Fibroblast of gingiva (primary cell): ENCODE measurements around the gene PCSK5.
A peak's percentile ranks its signal among the peaks of the same experiment; 100 is the strongest.

ENCODE experiments used
- DNase-seq: peaks from one replicate; pipeline ENCODE4 v3.0.0-alpha.2; 2011; ENCODE audit warnings: low read depth

Gene PCSK5

DNA sequence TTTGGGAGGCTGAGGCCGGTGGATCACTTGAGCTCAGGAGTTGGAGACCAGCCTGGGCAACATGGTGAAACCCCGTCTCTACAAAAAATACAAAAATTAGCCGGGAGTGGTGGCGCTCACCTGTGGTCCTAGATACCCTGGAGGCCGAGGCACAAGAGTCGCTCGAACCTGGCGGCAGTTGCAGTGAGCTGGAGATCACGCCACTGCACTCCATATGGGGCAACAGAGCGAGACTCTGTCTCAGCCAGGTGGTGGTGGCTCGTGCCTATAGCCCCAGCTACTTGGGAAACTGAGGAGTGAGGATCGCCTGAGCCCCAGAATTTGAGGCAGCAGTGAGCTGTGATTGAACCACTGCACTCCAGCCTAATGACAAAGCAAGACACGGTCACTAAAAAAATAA lies 506.1 kb downstream of the PCSK5 start:
- no peak for DNase-seq

DNA sequence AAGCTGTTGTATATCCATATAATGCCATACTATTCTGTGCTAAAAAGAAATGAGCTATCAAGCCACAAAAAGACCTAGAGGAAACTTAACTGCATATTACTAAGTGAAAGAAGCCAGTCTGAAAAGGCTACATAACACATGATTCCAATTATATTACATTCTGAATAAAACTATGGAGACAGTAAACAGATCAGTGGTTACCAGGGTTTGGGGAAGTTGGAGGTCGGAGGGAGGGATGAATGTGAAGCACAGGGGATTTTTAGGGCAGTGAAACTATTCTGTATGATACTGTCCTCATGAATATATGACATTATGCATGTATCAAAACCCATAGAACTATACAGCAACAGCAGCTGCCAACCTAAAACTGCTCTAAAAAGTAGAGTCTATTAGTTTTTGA lies 509.4 kb downstream of the PCSK5 start:
- peak; percentile 37 for DNase-seq

DNA sequence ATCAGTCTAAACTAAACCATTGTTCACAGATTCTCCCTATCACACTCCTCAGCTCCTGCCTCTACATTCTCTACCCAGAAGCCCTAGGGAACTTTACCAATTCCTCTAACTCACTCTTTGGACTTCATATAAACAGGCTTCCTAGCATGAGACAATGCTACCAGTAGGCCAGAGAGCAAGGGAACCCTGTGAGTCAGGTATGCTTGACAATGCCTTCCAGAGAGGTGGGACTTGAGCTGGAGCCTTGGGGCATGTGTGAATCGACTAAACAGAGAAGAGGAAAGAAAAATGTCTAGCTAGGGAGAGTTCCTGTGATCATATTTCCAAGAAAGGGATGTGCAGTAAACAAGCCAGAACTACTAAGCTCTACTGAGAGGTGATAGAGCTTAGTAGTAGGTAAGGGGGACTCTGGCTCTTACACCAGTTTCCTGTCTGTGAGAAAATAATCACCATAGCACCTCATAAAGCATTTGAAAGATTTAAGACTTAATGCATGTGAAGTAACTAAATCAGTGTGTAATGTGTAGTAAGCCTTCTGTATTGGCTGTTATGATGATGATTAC lies 510.1 kb downstream of the PCSK5 start:
- no peak for DNase-seq

DNA sequence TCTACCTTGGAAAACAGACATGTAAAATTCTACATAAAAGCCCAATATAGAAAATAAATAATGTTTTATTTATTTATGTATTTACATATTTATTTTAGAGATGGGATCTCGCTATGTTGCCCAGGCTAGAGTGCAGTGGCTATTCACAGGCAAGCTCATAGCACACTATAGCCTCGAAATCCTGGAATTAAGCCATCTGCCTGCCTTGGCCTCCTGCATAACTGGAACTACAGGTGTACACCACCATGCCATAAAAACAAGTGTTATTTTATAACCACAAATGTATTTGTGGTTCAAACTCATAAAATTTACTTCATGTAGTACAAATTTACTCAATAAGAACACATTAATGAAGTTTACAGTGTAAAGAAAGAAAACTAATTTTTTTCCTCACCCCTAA lies 510.7 kb downstream of the PCSK5 start:
- no peak for DNase-seq

DNA sequence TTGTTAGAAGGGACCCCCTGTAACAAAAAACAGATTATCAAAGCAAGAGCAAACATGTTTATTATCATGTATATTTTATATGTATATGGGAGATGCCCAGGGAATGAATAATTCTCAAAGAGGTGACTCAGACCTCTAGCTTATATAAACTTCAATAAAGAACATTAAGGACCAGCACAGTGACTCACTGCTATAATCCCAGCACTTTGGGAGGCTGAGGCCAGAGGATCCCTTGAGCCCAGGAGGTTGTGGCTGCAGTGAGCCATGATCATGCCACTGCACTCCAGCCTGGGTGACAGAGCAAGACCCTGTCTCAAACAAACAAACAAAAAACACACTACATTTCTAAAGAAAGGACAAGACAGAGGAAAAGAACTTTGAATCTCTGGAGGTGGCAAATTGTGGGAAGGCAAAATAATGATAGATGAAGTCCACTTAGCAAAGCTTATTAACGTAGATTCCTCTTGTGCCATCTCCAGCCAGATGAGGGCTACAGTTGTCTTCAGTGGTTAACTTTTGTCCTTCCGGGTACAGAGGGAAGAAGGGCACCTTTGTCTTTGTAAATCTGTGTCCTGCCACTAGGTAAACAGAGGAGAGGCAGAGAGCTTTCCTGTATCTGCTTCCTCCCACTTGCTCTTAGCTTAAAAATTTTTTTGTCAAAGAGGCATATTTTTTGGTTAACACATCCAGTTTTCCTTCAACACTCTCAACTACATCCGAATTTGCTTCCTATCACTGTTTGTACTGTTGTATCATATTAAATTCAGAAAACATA lies 511.3 kb downstream of the PCSK5 start:
- DNase-seq, result no peak

DNA sequence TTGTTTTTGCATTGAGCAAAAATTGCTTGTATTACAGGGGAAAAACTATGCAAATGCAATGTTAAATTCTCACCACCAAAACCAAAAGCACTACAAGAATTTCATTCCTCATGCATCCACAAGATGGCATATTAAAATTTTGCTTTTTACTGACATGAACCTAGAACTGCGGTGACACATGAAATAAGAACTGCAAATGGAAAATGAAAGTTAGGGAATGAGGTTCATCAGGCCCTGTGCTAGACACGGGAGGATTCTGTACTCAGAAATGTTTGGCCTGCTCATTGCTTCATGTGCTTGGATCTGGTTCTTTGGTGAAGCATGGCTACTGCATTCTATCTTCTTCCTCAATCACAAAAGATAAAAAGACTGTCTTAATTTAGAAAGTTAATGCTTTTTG lies 512.9 kb downstream of the PCSK5 start:
- peak; percentile 85 for DNase-seq

DNA sequence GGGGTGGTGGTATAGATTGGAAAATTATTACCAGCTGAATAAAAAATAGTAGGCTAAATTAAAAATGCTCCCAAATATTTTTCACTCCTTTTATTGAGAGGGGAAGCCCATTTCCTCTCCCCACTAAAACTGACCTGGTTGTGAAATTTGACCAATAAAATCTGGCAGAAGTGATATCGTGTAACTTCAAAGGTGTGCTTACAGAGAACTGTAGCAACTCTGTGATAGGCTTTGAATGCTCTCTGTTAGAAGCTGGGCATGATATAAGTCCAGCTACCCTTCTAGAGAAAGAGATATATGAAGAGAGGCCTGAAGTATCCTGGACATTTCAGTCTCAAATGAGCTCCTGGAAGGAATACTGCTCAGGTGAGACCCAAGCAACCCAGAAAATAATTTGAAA lies 513.9 kb downstream of the PCSK5 start:
- DNase-seq, result no peak

DNA sequence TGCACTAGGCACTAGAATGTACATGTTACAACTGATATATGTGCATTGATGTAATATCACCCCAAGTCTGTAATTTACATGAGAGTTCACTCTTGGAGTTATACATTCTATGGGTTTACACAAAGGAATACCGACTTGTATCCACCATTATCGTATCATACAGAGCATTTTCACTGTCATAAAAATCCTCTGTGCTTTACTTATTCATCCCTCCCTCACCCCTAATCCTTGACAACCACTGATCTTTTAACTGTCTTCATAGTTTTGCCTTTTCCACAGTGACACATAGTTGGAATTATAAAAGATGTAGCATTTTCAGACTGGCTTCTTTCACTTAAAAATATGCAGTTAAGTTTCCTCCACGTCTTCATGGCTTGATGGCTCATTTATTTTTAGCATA lies 514.9 kb downstream of the PCSK5 start:
- DNase-seq, result no peak

DNA sequence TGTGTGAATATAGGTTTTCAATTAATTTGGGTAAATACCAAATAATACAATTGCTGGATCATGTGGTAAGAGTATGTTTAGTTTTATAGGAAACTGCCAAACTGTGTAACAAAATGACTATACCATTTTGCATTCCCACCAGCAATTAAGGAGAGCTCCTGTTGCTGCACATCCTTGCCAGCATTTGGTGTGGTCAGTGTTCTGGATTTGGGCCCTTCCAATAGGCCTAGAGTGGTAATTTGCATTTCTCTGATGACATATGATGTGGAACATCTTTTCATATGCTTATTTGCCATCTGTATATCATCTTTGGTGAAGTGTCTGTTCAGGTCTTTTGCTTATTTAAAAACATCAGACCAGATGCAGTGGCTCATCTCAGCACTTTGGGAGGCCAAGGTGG lies 515.4 kb downstream of the PCSK5 start:
- DNase-seq, result peak; percentile 23
